ENCODE measurements around the gene TNFSF8.

The TNFSF8 gene

GRCh38 chr9:114884787-114885452 lies 45.5 kb downstream of the TNFSF8 start:
- Histone ChIP-seq H3K4me3 (no peak overlapping the region), H3K27ac (no peak overlapping the region), H3K36me3 (no peaks in the 10 kb centered on the region), H3K9ac (no peak overlapping the region), H4K20me1 (no peaks in the 10 kb centered on the region), H3K4me2 (no peak overlapping the region), H3K4me1 (peaks cover 10% of the 10 kb centered on the region), H3K9me3 (peaks cover 14% of the 10 kb centered on the region), H3K27me3 (no peaks in the 10 kb centered on the region)
- no peak for TF ChIP-seq Cebpa-rat (IDR thresholded peaks at IDR 0.05)

DNA sequence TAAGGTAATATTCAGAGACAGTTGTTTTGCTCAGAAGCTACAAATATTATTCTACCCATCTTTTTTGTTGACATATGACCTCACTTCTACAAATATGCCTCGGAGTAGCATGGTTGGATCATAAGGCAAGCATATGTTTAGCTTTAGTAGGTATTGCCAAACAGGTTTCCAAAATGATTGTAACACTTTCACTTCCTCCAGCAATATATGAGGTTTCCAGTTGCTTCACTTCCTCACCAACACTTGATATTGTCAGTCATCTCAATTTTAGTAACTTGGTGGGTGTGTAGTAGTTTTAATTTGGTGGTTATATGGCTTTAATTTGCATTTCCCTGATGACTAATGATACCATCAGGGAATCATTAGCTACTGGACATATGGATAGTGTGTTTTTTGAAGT lies 46.7 kb downstream of the TNFSF8 start:
- H3K4me1 ChIP-seq, result no peaks in the 10 kb centered on the region; the same call in 1 of the 2 replicates
- no peaks in the 10 kb centered on the region for H3K36me3 ChIP-seq
- H4K20me1 ChIP-seq, result no peaks in the 10 kb centered on the region
- TF ChIP-seq Cebpa-rat (IDR thresholded peaks at IDR 0.05), result no peak
- peaks cover 14% of the 10 kb centered on the region for H3K9me3 ChIP-seq
- no peak overlapping the region for H3K9ac ChIP-seq
- no peak overlapping the region for H3K27ac ChIP-seq
- H3K4me3 ChIP-seq, result no peak overlapping the region
- no peak overlapping the region for H3K4me2 ChIP-seq
- no peaks in the 10 kb centered on the region for H3K27me3 ChIP-seq

- no peaks in the 10 kb centered on the region for H3K27me3 ChIP-seq
- H3K9me3 ChIP-seq, result peaks cover 35% of the 10 kb centered on the region
- no peaks in the 10 kb centered on the region for H3K4me1 ChIP-seq
- H3K4me2 ChIP-seq, result no peak overlapping the region
- no peak for TF ChIP-seq Cebpa-rat (IDR thresholded peaks at IDR 0.05)
- H3K9ac ChIP-seq, result no peak overlapping the region
- no peak overlapping the region for H3K4me3 ChIP-seq
- no peaks in the 10 kb centered on the region for H3K36me3 ChIP-seq
- H3K27ac ChIP-seq, result no peak overlapping the region
- H4K20me1 ChIP-seq, result no peaks in the 10 kb centered on the region
Observed at GRCh38 chr9:114880291-114880745, 50.1 kb downstream of the TNFSF8 start.

DNA sequence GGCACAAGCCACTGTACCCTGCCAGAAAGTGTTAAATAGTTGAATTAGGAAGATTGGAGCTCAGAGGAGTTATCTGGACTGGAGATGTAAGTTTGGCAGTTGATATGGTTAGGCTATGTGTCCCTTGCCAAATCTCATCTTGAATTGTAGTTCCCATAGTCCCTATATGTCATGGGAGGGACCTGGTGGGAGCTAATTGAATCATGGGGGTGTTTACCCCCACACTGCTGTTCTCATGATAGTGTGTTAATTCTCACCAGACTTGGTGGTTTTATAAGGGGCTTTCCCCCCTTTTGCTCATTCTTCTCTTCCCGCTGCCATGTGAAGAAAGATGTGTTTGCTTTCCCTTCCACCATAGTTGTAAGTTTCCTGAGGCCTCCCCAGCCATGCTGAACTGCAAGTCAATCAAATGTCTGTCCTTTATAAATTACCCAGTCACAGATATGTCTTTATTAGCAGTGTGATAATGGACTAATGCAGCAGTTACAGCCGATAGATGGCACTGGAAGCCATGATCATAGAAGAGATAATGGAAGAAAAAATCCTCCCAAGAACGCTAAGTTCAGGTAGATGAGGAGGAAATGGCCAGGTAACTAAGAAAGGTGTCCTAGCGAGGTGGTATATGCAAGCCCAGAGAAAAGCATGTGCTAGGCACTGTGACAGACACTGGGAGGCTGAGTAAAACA lies 51.4 kb downstream of the TNFSF8 start:
- Histone ChIP-seq H3K4me1 (no peaks in the 10 kb centered on the region), H3K4me3 (no peak overlapping the region), H3K36me3 (no peaks in the 10 kb centered on the region), H3K27ac (no peak overlapping the region), H3K27me3 (no peaks in the 10 kb centered on the region), H3K9me3 (peaks cover 42% of the 10 kb centered on the region), H3K9ac (no peak overlapping the region), H4K20me1 (no peaks in the 10 kb centered on the region), H3K4me2 (no peak overlapping the region)
- TF ChIP-seq Cebpa-rat (IDR thresholded peaks at IDR 0.05), result no peak

- no peaks in the 10 kb centered on the region for H4K20me1 ChIP-seq
- H3K9me3 ChIP-seq, result peaks cover 3% of the 10 kb centered on the region
- H3K27ac ChIP-seq, result no peak overlapping the region
- no peaks in the 10 kb centered on the region for H3K4me1 ChIP-seq
- no peak for TF ChIP-seq Cebpa-rat (IDR thresholded peaks at IDR 0.05)
- H3K4me2 ChIP-seq, result no peak overlapping the region
- no peak overlapping the region for H3K9ac ChIP-seq
- no peaks in the 10 kb centered on the region for H3K36me3 ChIP-seq
- no peaks in the 10 kb centered on the region for H3K27me3 ChIP-seq
- no peak overlapping the region for H3K4me3 ChIP-seq
Observed at GRCh38 chr9:114869845-114870244, 60.5 kb downstream of the TNFSF8 start.

GRCh38 chr9:114869378-114869777 lies 61.0 kb downstream of the TNFSF8 start:
- H3K27me3 ChIP-seq, result no peaks in the 10 kb centered on the region
- no peaks in the 10 kb centered on the region for H3K36me3 ChIP-seq
- no peak overlapping the region for H3K4me2 ChIP-seq
- no peak for TF ChIP-seq Cebpa-rat (IDR thresholded peaks at IDR 0.05)
- H4K20me1 ChIP-seq, result no peaks in the 10 kb centered on the region
- no peak overlapping the region for H3K4me3 ChIP-seq
- no peak overlapping the region for H3K9ac ChIP-seq
- H3K9me3 ChIP-seq, result no peaks in the 10 kb centered on the region
- H3K4me1 ChIP-seq, result no peaks in the 10 kb centered on the region
- H3K27ac ChIP-seq, result no peak overlapping the region

DNA sequence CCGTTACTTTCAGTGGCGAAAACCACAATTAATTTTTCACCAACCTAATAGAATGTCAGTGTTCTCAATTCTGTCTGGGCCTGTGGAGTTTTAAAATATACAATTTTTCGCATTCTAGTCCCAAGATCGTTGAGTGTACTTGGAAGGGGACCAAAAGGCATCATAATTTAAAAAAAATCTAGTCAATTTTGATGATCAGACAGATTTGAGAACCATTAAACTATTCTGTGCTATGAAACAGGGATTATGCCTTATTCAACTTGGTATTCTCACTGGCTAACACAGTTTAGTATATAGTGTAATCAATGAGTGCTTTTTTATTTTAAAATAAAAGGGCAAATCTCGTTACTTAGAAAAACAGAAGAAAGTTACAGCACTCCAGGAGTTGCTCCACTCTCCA lies 63.1 kb downstream of the TNFSF8 start:
- no peak overlapping the region for H3K9ac ChIP-seq
- no peak for TF ChIP-seq Cebpa-rat (IDR thresholded peaks at IDR 0.05)
- H3K4me1 ChIP-seq, result peaks cover 4% of the 10 kb centered on the region
- H3K36me3 ChIP-seq, result no peaks in the 10 kb centered on the region
- no peak overlapping the region for H3K4me2 ChIP-seq
- H3K9me3 ChIP-seq, result no peaks in the 10 kb centered on the region
- no peaks in the 10 kb centered on the region for H3K27me3 ChIP-seq
- H3K27ac ChIP-seq, result no peak overlapping the region
- no peaks in the 10 kb centered on the region for H4K20me1 ChIP-seq
- no peak overlapping the region for H3K4me3 ChIP-seq

DNA sequence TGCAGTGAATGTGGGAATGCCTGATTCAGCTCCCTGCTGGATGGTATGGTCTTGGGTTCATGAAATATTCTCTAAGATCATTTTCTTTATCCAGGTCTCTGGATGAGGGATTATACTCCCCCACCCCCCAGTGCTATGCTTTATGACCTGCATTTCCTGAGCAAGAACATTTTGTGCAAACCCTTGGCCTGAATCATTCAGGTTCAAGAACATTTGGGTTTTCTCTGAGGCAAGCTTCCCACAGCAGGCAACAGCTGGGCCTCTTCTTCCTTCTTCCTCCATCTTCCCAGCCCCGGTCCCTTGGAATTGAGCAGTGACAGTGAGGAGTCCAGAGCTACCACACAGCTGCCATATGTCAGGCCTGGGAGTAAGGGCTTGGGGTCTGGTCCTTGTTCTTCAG lies 65.9 kb downstream of the TNFSF8 start:
- peaks cover 17% of the 10 kb centered on the region for H3K4me1 ChIP-seq
- no peaks in the 10 kb centered on the region for H3K27me3 ChIP-seq
- TF ChIP-seq Cebpa-rat (IDR thresholded peaks at IDR 0.05), result no peak
- H3K4me2 ChIP-seq, result no peak overlapping the region
- no peaks in the 10 kb centered on the region for H3K9me3 ChIP-seq
- H3K4me3 ChIP-seq, result no peak overlapping the region
- no peaks in the 10 kb centered on the region for H3K36me3 ChIP-seq
- no peaks in the 10 kb centered on the region for H4K20me1 ChIP-seq
- no peak overlapping the region for H3K9ac ChIP-seq
- H3K27ac ChIP-seq, result no peak overlapping the region

DNA sequence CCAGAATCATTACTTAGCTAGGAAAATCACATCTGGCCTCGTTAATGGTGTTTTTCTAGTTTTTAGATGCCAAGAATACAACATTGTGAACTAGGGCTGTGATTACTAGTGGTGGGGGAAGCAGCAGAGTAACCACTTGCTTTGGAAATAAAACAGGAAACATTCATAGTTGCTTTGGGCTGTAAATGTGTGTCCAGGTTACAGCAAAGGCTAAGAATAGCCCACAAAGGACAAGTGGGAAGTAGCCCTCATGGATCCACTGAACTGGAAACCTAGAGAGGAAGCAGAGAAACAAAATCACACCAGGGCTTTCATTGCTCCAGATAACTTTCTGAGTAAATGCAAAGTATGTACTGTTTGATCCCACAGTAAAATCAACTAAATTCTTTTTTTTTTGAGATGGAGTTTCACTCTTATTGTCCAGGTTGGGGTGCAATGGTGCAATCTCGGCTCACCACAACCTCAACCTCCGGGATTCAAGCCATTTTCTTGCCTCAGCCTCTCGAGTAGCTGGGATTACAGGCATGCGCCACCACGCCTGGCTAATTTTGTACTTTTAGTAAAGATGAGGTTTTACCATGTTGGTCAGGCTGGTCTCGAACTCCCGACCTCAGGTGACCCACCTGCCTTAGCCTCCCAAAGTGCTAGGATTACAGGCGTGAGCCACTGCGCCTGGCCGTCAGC lies 68.3 kb downstream of the TNFSF8 start:
- Histone ChIP-seq H4K20me1 (no peaks in the 10 kb centered on the region), H3K27me3 (no peaks in the 10 kb centered on the region), H3K4me3 (no peak overlapping the region), H3K27ac (no peak overlapping the region), H3K9me3 (no peaks in the 10 kb centered on the region), H3K4me2 (peak overlapping the region; percentile 51), H3K36me3 (no peaks in the 10 kb centered on the region), H3K9ac (no peak overlapping the region), H3K4me1 (peaks cover 19% of the 10 kb centered on the region)
- TF ChIP-seq Cebpa-rat (IDR thresholded peaks at IDR 0.05), result no peak

DNA sequence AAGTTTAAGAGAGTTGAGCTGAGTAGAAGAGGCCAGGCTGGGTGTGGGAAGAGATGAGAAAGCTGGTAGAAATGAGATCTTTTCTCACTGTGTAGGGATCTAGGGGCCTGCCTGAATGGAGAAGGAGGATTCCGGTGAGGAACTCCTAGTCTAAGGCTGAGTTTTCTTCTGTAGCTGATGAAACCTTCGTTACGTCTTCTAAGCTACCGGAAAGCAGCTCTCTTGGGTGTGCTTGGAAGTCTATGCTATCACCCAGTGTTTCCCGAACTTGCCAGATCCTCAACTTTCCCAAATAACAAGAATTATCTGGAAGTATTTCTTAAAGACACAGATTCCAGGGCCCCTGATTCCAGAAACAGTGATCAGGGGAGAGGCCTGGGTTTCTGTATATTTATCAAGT lies 69.1 kb downstream of the TNFSF8 start:
- Histone ChIP-seq H3K27me3 (no peaks in the 10 kb centered on the region), H3K9ac (no peak overlapping the region), H3K36me3 (no peaks in the 10 kb centered on the region), H4K20me1 (no peaks in the 10 kb centered on the region), H3K4me1 (peaks cover 22% of the 10 kb centered on the region), H3K27ac (no peak overlapping the region), H3K9me3 (no peaks in the 10 kb centered on the region), H3K4me2 (no peak overlapping the region; the same call in 1 of the 2 replicates), H3K4me3 (no peak overlapping the region)
- no peak for TF ChIP-seq Cebpa-rat (IDR thresholded peaks at IDR 0.05)

Data from BLaER1 (cell line).